ENCODE data around the gene CRYGA.
"Not testable (repeated sequence)": the region's sequence is repeated elsewhere in the genome, so short reads cannot be mapped to it uniquely, and the experiment has no call there.

DNA sequence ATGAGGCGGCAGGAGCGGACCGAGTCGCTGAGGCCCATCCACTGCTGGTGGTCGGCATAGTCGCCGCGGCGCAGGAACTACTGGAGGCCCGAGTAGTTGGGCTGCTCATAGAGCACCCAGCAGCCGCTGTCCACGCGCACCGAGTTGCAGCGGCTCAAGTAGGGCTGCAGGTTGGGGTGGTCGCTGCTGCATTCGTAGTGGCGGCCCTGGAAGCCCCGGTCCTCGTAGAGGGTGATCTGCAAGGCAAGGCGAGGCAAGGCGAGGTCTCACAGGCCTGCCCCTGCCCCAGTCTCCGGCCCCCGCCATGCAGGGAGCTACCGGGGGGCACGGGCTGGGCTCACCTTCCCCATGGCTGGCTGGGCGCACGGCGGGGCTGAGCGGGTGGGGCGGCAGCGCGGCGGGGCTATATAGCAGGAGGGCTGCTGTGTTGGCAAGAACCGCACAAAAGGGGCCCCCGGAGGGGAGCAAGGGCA is 51.1 kb downstream of the CRYGA start:
- TF ChIP-seq, protein P1, sequence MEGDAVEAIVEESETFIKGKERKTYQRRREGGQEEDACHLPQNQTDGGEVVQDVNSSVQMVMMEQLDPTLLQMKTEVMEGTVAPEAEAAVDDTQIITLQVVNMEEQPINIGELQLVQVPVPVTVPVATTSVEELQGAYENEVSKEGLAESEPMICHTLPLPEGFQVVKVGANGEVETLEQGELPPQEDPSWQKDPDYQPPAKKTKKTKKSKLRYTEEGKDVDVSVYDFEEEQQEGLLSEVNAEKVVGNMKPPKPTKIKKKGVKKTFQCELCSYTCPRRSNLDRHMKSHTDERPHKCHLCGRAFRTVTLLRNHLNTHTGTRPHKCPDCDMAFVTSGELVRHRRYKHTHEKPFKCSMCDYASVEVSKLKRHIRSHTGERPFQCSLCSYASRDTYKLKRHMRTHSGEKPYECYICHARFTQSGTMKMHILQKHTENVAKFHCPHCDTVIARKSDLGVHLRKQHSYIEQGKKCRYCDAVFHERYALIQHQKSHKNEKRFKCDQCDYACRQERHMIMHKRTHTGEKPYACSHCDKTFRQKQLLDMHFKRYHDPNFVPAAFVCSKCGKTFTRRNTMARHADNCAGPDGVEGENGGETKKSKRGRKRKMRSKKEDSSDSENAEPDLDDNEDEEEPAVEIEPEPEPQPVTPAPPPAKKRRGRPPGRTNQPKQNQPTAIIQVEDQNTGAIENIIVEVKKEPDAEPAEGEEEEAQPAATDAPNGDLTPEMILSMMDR (IDR thresholded peaks at IDR 0.05): not testable (repeated sequence)
- not testable (repeated sequence) for TF ChIP-seq POLR2A (IDR thresholded peaks at IDR 0.05)

All from body of pancreas (tissue), 4 donors.